CD14-positive monocyte (primary cell): ENCODE data around the gene ARHGEF6. TPM values are rescaled to one million over a fixed set of nuclear protein-coding genes. Genes with fewer than 3 reads are reported as not detected.

Source experiments
- DNase-seq, 3 donors: peaks; one replicate each; pipeline ENCODE4 v3.0.0-alpha.2; 2011 to 2022
- H2AFZ ChIP-seq: 2 replicates; pipeline ENCODE4 v1.6.0; 2012; ENCODE audit warnings: mild to moderate bottlenecking, low read depth, low read length, inconsistent platforms; ENCODE audit not compliant: insufficient read depth, poor library complexity, severe bottlenecking
- H3K27ac ChIP-seq, 2 donors: 1 replicate in 1 of 2; 2 replicates in 1 of 2; pipeline ENCODE4 v1.5.1; 2012 to 2013; ENCODE audit warnings: low read length in 2 of 2, control low read depth in 1 of 2, inconsistent platforms in 1 of 2, low read depth in 1 of 2, mild to moderate bottlenecking in 1 of 2
- H3K27me3 ChIP-seq, 2 donors: one replicate each; pipeline versions ENCODE4 v1.6.0 to v1.6.1; 2011 to 2013; ENCODE audit warnings: low read length in 2 of 2; ENCODE audit not compliant: control insufficient read depth in 2 of 2, insufficient read depth in 2 of 2
- H3K36me3 ChIP-seq, 2 donors: replicated peaks in 1 of 2; 1 replicate in 1 of 2; 2 replicates in 1 of 2; pipeline versions ENCODE4 v1.5.1 to v1.6.1; 2012 to 2013; ENCODE audit warnings: low read length in 2 of 2, control low read depth in 1 of 2, inconsistent platforms in 1 of 2, mild to moderate bottlenecking in 1 of 2; ENCODE audit not compliant: insufficient read depth in 2 of 2, control insufficient read depth in 1 of 2
- H3K4me1 ChIP-seq, 2 donors: 1 replicate in 1 of 2; 2 replicates in 1 of 2; pipeline versions ENCODE4 v1.5.1 to v1.6.1; 2012 to 2013; ENCODE audit warnings: low read length in 2 of 2, control low read depth in 1 of 2, inconsistent platforms in 1 of 2, mild to moderate bottlenecking in 1 of 2, moderate library complexity in 1 of 2; ENCODE audit not compliant: insufficient read depth in 2 of 2, control insufficient read depth in 1 of 2
- H3K4me2 ChIP-seq: replicated peaks from 2 replicates; pipeline ENCODE3; 2012; ENCODE audit warnings: low read length, moderate library complexity, mild to moderate bottlenecking; ENCODE audit not compliant: poor library complexity, severe bottlenecking; ENCODE audit errors: extremely low read depth
- H3K4me3 ChIP-seq, 3 experiments: fragments of 200-600 bp in 1 of 3; sonication (generic) in 1 of 3; replicated peaks in 1 of 3; 1 replicate in 2 of 3; 2 replicates in 1 of 3; pipeline ENCODE4 v1.5.1; 2011 to 2013; ENCODE audit warnings: low read length in 3 of 3, mild to moderate bottlenecking in 3 of 3, control low read depth in 2 of 3, low read depth in 2 of 3, inconsistent platforms in 1 of 3, moderate library complexity in 1 of 3
- H3K79me2 ChIP-seq: 2 replicates; pipeline ENCODE4 v1.6.0; 2012; ENCODE audit warnings: mild to moderate bottlenecking, control low read depth, inconsistent platforms, low read length, moderate library complexity; ENCODE audit not compliant: insufficient read depth
- H3K9ac ChIP-seq: 2 replicates; pipeline ENCODE4 v1.6.0; 2017; ENCODE audit warnings: low read length, mild to moderate bottlenecking; ENCODE audit not compliant: insufficient read depth, poor library complexity, severe bottlenecking
- H3K9me3 ChIP-seq, 2 donors: replicated peaks in 1 of 2; 1 replicate in 1 of 2; 2 replicates in 1 of 2; pipeline versions ENCODE4 v1.5.1 to v1.6.1; 2012 to 2013; ENCODE audit warnings: low read length in 2 of 2, control low read depth in 1 of 2; ENCODE audit not compliant: control insufficient read depth in 1 of 2, insufficient read depth in 1 of 2
- H4K20me1 ChIP-seq: 2 replicates; pipeline ENCODE4 v1.6.0; 2012; ENCODE audit warnings: mild to moderate bottlenecking, low read length, control low read depth, moderate library complexity; ENCODE audit not compliant: insufficient read depth
- H3K27ac Mint-ChIP-seq, 7 donors: one replicate each; pipeline ENCODE4 v1.8.0; 2020; ENCODE audit warnings: mild to moderate bottlenecking in 7 of 7, mixed read lengths in 7 of 7, moderate library complexity in 6 of 7, inconsistent platforms in 2 of 7
- H3K27me3 Mint-ChIP-seq, 3 donors: one replicate each; pipeline ENCODE4 v1.8.0; 2021 to 2022; ENCODE audit warnings: low read depth in 3 of 3, mild to moderate bottlenecking in 3 of 3, mixed read lengths in 3 of 3, moderate library complexity in 3 of 3, inconsistent platforms in 1 of 3
- H3K36me3 Mint-ChIP-seq, 2 donors: one replicate each; pipeline ENCODE4 v1.8.0; 2020; ENCODE audit warnings: mixed read lengths in 2 of 2, inconsistent platforms in 1 of 2, mild to moderate bottlenecking in 1 of 2
- H3K4me1 Mint-ChIP-seq: one replicate; pipeline ENCODE4 v1.8.0; 2020; ENCODE audit warnings: mild to moderate bottlenecking, mixed read lengths
- H3K4me3 Mint-ChIP-seq, 2 donors: one replicate each; pipeline ENCODE4 v1.8.0; 2020; ENCODE audit warnings: mild to moderate bottlenecking in 2 of 2, mixed read lengths in 2 of 2, moderate library complexity in 1 of 2
- H3K9me3 Mint-ChIP-seq, 7 donors: one replicate each; pipeline ENCODE4 v1.8.0; 2020 to 2022; ENCODE audit warnings: mixed read lengths in 7 of 7, mild to moderate bottlenecking in 6 of 7, moderate library complexity in 6 of 7, inconsistent platforms in 2 of 7
- WGBS: methylation state at CpG from one replicate; pipeline ENCODE4 v1.1.5; 2013; ENCODE audit warnings: missing lambda C conversion rate; ENCODE audit not compliant: insufficient coverage; 5-methylcytosine and 5-hydroxymethylcytosine counted together
- intact Hi-C, 2 donors: fragments of 100-400 bp; cut with micrococcal nuclease; formaldehyde crosslinking; loops; one replicate each; pipeline versions ENCODE4 v1.15.0 to v1.15.1; 2023
- polyA plus RNA-seq, 3 donors: library from polyadenylated mRNA; depleted of rRNA in 1 of 3; unstranded in 2 of 3; stranded (reverse) in 1 of 3; fragments of 300-500 nt in 2 of 3; fragments of >200 nt in 1 of 3; fragmentation: Illumina TruSeq in 2 of 3; gene quantifications; 1 replicate in 2 of 3; 2 replicates in 1 of 3; pipeline ENCODE4 v1.2.3, GENCODE V29; 2012 to 2021
- TF ChIP-seq, protein P1 (sequence below): fragments of 200-600 bp; IDR thresholded peaks from one replicate; pipeline ENCODE4 v1.8.0; 2022; ENCODE audit warnings: antibody characterized with exemption, mild to moderate bottlenecking

The ARHGEF6 gene
- polyA plus RNA-seq, 3 donors: 51.4 to 79.2 (median 57.0) TPM

DNA sequence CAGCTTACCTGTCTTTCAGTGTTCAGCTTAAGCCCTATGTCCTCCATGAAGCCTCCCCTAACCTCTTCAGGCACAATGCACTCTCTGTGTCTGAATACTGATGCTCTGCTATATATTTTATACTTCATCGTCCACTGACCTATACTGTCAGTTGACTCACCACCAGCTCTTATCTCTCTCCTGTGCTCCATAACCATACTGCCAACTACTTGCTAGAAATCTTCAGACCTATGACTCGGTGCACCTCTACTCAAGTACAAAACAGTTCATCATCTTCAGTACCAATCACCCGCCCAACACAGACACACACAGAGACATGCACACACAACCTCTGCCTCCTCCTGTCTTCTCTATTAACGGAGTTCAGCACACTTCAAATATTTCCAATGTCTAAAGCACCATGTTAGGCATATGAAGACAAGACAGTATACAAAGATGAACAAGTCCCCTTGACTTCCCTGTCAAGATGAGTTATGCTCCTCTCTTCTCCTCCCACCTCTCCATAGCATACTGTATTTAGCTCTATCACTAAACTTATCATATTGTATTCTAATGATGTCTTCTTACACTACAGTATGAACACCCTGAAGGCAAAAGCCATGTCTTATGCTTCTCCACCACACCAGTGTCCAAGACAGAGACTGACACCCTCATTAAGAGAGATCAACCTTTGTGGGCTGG lies 42.5 kb downstream of the ARHGEF6 start:
- H2AFZ ChIP-seq: no peak overlapping the region
- Mint-ChIP-seq H3K4me3 (no peak overlapping the region), H3K27ac (peak overlapping the region in 4 of 7 donors; percentile 3 to 46 (median 26)), H3K9me3 (peaks cover 0 to 1% (median 0%) of the 10 kb centered on the region in 7 donors), H3K27me3 (peaks cover 0 to 4% (median 0%) of the 10 kb centered on the region in 3 donors), H3K4me1 (peaks cover 24% of the 10 kb centered on the region), H3K36me3 (peaks cover 34 to 38% of the 10 kb centered on the region in 2 donors)
- 100% methylated on average over 1 of the region's 4 CpGs for WGBS
- H3K79me2 ChIP-seq: peaks cover 55% of the 10 kb centered on the region
- peaks cover 14 to 56% of the 10 kb centered on the region in 2 donors for H3K36me3 ChIP-seq
- no peak overlapping the region for H3K9ac ChIP-seq
- intact Hi-C loops: no loop called here
- peaks cover 6 to 18% of the 10 kb centered on the region in 2 donors for H3K4me1 ChIP-seq
- no peaks in the 10 kb centered on the region for H3K9me3 ChIP-seq
- H4K20me1 ChIP-seq: no peaks in the 10 kb centered on the region
- no peak overlapping the region for H3K4me2 ChIP-seq
- DNase-seq: no peak
- peak overlapping the region in 1 of 2 donors; percentile 31 for H3K27ac ChIP-seq
- H3K27me3 ChIP-seq: peaks cover 0 to 5% of the 10 kb centered on the region in 2 donors
- TF ChIP-seq, protein P1, sequence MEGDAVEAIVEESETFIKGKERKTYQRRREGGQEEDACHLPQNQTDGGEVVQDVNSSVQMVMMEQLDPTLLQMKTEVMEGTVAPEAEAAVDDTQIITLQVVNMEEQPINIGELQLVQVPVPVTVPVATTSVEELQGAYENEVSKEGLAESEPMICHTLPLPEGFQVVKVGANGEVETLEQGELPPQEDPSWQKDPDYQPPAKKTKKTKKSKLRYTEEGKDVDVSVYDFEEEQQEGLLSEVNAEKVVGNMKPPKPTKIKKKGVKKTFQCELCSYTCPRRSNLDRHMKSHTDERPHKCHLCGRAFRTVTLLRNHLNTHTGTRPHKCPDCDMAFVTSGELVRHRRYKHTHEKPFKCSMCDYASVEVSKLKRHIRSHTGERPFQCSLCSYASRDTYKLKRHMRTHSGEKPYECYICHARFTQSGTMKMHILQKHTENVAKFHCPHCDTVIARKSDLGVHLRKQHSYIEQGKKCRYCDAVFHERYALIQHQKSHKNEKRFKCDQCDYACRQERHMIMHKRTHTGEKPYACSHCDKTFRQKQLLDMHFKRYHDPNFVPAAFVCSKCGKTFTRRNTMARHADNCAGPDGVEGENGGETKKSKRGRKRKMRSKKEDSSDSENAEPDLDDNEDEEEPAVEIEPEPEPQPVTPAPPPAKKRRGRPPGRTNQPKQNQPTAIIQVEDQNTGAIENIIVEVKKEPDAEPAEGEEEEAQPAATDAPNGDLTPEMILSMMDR: no peak
- no peak overlapping the region for H3K4me3 ChIP-seq

DNA sequence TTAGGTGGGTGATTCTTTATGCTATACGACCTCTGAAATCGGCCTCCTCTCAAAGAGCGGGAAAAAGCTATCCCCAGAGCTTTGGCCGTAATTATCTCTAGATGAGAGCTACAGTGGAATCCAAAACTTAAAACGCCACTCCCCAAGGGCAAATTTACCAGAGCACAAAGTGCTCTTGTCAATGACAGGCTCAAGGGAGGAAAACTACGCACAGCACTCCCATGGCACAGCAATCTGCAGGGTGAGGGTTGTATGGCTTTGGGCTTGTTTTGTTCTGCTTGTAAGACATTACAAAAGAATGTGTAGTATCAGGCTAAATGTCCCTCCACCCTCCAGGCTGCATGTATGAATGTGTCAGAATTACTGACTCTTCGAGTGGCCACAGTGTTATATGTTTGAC lies 44.0 kb downstream of the ARHGEF6 start:
- peaks cover 0 to 1% (median 0%) of the 10 kb centered on the region in 7 donors for H3K9me3 Mint-ChIP-seq
- no peak for DNase-seq
- peaks cover 14 to 61% of the 10 kb centered on the region in 2 donors for H3K36me3 ChIP-seq
- H3K4me3 ChIP-seq: no peak overlapping the region
- H3K9ac ChIP-seq: no peak overlapping the region
- H3K4me1 Mint-ChIP-seq: peaks cover 17% of the 10 kb centered on the region
- no CpG with 5 or more reads among the region's 7 CpGs for WGBS
- peaks cover 6 to 13% of the 10 kb centered on the region in 2 donors for H3K4me1 ChIP-seq
- H3K27ac ChIP-seq: no peak overlapping the region
- no peak overlapping the region for H3K27ac Mint-ChIP-seq
- H3K4me2 ChIP-seq: no peak overlapping the region
- peaks cover 0 to 5% of the 10 kb centered on the region in 2 donors for H3K27me3 ChIP-seq
- H3K27me3 Mint-ChIP-seq: no peaks in the 10 kb centered on the region
- no peaks in the 10 kb centered on the region for H4K20me1 ChIP-seq
- H3K36me3 Mint-ChIP-seq: peaks cover 32 to 34% of the 10 kb centered on the region in 2 donors
- peaks cover 49% of the 10 kb centered on the region for H3K79me2 ChIP-seq
- H3K4me3 Mint-ChIP-seq: no peak overlapping the region
- H2AFZ ChIP-seq: no peak overlapping the region
- intact Hi-C loops: no loop called here
- TF ChIP-seq, protein P1: no peak
- H3K9me3 ChIP-seq: no peaks in the 10 kb centered on the region
